Measurements from ENCODE around the gene C3orf33. TPM values are rescaled to one million over a fixed set of nuclear protein-coding genes. Genes with fewer than 3 reads are reported as not detected.

C3orf33 gene
- total RNA-seq, 1 donor from 2014 or later, result 0.84 TPM

DNA sequence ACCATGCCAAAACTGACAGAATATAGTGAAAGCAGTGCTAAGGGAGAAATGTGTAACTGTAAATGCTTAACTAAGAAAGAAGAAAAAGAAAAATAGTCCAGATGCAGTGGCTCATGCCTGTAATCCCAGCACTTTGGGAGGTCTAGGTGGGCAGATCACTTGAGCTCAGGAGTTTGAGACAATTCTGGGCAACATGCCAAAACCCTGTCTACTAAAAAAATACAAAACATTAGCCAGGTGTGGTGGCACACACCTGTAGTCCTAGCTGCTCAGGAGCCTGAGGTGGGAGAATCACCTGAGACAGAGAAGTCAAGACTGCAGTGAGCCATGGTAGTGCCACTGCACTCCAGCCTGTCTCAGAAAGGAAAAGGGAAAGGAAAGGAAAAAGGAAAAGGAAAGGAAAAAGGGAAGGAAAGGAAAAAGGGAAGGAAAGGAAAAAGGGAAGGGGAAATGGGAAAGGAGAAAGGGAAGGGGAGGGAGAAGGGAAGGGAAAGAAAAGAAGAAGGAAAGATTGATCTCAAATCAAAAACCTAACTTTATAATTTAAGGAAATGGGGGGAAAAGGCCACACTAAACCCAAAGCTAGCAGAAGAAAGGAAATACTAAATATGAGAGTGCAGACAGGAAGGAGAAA lies 20.3 kb downstream of the C3orf33 start:
- ATAC-seq, result no peak

GRCh38 chr3:155782390-155782953 lies 23.6 kb downstream of the C3orf33 start:
- no peak for ATAC-seq

GRCh38 chr3:155780291-155780690 lies 25.8 kb downstream of the C3orf33 start:
- ATAC-seq, result no peak

DNA sequence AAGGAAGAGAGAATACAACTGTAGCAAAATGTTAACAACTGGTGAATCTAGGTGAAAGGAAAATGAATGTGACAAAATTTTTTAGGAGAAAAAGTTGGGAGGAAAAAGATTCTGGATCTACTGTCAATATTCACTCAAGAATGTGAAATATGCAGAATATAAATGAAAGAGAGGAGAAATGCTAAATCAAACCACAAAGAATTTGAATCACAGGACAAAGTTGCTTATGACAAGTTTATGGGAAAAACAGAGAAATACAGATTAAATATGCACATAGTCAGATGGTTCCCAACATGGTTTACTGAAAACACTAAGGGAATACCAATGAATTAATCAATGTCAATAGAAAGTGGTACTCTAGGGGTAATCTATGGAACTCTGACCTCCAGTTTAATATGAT lies 27.6 kb downstream of the C3orf33 start:
- ATAC-seq, result no peak

GRCh38 chr3:155772801-155773200 lies 33.3 kb downstream of the C3orf33 start:
- no peak for ATAC-seq

DNA sequence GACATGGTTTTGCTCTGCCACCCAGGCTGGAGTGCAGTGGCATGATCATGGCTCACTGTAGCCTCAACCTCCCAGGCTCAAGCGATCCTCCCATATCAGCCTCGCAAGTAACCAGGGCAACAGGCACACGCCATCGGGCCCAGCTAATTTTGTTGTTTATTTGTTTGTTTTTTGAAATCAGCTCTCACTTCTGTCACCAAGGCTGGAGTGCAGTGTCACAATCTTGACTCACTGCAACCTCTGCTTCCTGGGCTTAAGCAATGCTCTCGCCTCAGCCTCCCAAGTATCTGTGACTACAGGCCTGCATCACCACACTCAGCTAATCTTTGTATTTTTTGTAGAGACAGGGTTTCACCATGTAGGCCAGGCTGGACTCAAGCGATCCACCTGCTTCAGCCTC lies 35.0 kb downstream of the C3orf33 start:
- no peak for ATAC-seq

DNA sequence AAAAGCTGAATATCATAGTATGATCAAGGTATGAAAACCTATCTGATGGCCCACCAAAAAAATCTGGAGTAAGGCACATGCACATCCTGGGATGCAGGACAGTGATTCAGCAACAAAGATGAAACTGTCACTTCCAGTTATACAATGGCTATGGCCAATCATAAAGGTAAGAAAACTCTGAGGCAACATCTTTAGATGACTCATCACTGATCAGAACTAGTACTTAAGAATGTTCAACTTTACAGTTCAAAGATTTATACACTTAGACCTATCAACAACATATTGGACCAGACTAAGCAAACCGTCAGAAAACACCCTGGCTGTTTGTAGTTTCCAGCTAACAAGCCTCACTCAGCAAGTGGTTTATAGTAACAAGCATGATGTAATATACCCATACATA lies 39.9 kb downstream of the C3orf33 start:
- ATAC-seq, result peak; percentile 54

DNA sequence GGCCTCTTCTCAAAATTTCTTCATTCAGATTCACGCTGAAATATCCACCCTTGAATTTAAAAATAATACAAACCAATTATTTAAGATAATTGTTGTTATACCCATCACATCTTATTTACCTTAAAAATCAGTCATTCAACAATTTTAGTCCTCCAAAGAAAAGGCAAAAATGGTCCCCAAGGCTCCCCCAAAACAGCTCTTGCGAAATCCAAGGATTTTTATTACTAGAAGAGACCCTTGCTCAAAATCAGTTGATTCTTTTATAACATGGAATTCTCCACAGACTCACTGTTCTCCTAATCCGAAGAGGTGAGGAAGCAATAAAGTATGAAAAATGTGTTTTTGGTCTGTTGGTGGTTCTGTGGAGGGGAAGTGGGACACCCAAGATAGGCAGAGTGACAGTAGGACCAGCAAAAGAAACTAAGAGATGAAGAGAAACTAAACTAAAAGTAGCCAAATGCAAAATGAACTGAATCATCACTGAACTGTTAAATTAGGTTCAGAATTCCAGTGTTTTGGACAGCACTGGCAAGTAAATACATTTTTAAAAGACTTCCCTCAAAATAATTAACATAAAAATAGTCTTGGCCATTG lies 42.1 kb downstream of the C3orf33 start:
- ATAC-seq, result no peak

- ATAC-seq, result no peak
These were observed 45.4 kb downstream of the C3orf33 start for GRCh38 chr3:155760653-155761052.

DNA sequence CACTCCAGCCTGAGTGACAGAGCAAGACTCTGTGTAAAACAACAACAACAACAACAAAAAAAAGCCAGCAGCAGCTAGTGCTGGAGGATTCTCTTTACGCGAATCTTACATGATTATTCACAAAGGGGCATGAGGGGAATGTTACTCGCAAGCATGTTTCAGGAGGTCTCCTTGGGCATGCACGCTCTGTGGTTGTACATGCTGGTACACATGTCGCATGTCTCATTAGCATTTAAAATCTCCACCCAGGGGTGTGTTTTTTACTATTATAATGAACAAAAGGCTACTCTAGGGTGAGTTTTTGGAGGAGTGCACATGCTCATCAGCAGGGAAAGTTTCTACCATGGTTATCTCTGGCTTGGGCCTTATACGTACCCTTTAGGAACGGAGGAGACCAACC lies 48.5 kb downstream of the C3orf33 start:
- ATAC-seq, result no peak

GRCh38 chr3:155753038-155753639 lies 52.9 kb downstream of the C3orf33 start:
- no peak for ATAC-seq

DNA sequence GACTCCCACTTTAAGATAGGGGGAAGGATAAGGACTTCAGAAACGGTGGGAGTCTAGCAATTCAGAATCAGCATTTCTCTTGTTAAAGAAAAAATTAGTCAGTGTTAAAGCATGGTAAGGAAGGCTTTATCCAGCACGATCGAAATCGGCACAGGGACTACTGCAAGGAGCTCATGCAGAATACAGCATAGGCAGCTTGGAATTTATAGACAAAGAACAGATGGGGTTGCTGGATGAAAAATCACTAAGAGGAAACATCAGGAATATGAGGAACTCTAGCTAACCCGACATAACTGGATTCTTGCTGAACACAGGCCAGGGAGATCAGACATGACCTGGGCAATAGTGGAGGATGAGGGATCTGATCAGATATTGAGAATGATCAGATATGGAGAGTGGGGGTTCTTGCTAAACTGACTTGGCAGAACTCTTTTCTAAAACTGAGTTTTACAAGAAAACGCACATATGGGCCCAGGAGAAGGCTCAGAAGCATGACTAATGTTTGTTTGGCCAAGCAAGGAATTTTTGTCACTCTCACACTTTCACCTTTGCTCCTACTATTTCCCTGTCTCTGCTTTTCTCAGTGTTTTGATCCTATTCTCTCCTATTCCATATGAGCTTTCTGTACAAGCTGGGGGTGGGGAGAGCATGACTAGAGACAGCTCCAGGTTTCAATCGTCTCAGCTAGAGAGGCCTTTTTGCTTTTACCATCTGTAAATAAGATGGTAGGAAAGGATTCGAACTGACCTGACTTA lies 57.3 kb downstream of the C3orf33 start:
- no peak for ATAC-seq

- no peak for ATAC-seq
These were observed 58.2 kb downstream of the C3orf33 start for GRCh38 chr3:155747946-155748290.

DNA sequence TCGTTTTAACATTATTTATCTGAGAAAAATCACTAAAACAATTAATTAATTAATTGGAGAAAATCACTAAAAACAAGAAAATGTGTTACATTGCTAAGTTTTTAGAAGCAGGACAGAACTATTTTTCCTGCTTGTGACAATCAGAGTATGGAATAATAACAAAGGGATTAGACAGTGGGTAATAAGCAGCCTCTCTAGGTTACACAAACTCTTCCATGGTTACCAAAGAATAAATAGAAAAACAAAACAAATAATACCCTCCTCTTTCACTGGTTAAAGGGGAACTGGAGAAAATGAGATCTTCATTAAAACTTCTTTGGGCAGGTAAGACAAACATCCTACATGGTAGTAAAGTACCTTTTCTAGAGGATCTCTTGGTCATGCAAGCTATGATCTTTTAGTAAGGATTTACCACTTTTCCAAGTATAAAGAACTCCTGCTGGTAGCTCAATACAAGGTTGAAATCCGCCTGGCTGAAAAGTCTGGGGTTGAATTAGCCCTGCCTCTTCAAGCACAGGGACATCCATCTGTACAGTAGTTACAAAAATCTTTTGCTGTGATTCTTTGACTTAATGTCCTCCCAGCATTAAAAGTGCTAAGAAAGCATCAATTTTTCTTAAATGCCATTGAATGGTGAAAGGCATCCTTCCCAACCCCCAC lies 58.7 kb downstream of the C3orf33 start:
- ATAC-seq, result no peak

GRCh38 chr3:155746703-155747102 lies 59.4 kb downstream of the C3orf33 start:
- no peak for ATAC-seq

DNA sequence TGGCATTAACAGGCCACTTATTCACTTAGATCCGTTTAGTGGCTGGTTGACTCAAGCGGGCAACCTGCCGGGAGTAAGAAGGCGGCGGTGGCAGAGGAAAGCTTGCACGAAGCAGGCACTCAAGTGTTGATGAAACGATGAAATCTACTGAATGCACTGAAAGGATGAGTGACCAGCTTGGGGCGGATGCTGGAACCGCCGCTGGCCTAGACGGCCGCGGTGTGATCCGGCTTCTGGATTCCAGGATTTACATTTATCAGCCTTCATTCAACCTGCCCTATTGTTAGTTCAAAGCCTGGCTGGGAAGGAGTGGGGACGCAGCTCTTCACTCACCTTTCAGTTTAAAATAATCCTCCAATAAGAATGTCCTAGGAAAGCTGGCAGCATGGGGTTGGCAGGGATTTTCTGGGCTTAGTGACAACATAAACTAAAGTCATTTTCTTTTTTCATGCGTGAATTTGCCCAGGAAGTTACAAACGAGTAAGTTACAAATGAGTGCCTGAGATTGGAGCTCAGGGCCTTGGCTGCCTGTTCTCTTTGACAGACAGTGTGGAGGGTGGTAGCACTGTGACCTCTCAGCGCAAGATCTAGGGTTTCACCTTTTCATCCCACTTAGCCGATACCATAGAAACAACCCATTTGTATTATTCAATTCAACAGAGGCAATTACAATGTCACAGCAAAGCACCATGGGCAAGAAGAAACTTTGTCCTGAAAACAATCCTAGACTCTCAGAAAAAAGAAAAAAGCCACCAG lies 60.1 kb downstream of the C3orf33 start:
- peak; percentile 45 for ATAC-seq

DNA sequence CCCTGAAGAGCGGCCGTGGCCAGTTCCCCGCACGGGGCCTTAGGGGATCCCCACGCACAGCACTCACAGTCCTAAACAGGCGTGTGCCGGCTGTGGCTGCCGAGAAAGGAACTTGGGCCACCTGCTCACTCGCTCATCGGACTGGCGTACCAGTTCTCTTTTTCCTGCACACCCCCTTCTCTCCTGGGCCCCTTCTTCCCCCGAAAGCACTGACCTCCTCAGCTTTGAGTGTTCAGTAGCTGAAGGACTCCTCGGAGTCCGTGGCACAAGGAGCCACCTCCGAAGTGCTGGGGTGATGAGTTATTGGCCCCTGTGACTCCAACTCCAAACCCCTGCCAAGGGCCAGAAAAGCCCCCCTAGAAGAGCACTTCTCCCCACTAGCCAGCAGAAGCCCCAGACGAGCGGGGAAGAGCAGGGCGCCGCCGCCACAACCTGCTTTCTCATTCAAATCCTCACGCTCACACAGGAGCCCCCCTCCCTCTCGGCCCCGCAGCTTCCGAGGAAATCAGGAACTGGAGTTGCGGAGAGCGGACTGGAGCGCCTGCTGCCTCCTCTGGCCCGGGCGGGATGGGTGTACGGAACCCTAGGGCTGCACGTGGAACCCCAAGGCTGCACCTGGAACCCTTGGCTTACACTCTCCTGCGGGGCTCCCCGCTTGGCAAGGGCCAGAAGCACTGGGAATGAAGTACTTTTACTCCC lies 61.3 kb downstream of the C3orf33 start, which contains the start of gene PLCH1:
Gene PLCH1 (minus strand): TSS at position 446 of the 699 bp plus-strand sequence. CDS start 40,847 bp downstream, outside the sequence.
- ATAC-seq, result peak; percentile 78

DNA sequence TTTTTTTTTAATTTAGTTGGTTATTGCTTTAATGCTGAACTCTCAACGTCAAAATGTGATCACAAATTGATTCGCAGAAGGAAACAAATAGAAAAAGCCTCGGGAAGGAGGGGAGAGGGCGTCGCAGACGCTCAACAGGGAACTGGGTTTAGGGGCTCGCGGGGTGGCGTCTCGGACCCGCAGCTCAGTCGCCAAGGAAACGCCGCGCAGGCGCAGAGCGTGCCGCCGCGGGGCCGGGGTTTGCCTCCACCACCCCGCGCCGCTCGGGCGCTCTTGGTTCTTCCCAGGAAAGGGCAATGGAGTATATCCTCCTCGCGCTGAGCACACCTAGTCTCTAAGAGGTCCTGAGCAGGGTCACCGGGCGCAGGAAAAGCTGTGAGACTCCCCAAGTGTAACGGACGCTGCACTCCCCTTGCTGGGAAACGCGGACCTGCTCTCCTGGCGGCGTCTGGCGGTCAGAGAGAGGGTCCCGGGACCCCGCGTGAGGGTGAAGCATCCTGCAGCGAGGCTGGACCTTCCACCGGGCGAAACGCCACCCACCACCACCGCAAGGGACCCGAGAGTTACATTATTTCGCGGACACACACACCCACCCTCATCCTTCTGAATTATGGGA lies 62.0 kb downstream of the C3orf33 start:
- peak; percentile 41 for ATAC-seq

DNA sequence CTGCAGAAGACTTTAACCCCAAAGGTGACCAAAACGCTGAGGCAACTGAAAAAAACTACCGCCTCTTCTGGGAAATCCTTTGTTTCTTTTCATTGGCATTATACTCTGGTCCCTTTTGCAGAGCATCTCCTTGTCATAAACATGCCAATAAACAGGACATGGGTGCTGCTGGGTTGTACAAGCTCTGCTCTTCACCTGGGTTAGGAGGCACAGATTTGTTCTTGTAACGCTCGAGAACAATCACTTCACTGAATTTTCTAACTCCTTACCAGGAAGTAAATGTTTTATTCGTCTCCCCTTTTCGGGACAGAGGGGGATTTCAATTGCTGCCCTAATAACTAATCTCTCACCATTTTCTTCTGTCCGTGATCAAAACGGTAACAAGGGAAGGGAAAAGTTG lies 62.5 kb downstream of the C3orf33 start:
- ATAC-seq, result no peak

GRCh38 chr3:155742349-155742965 lies 63.6 kb downstream of the C3orf33 start:
- no peak for ATAC-seq

All from esophagus mucosa (tissue), 1 donor.